Tibial nerve (tissue), 3 donors: ENCODE data around the gene HDHD5.

Experiments
- CTCF ChIP-seq, 5 experiments: fragments of 200-600 bp in 3 of 5; fragments of 450-650 bp in 2 of 5; sonication (generic) in 3 of 5; IDR thresholded peaks; one replicate each; pipeline ENCODE4 v1.5.1; 2016 to 2019; ENCODE audit warnings: antibody characterized with exemption in 5 of 5, mild to moderate bottlenecking in 3 of 5, moderate library complexity in 2 of 5
- POLR2A ChIP-seq, 2 donors: fragments of 450-650 bp; IDR thresholded peaks; one replicate each; pipeline ENCODE4 v1.6.1; 2017; ENCODE audit warnings: antibody characterized with exemption in 2 of 2, mild to moderate bottlenecking in 2 of 2, moderate library complexity in 2 of 2

GRCh38 chr22:17101475-17102296 lies 57.4 kb downstream of the HDHD5 start:
- TF ChIP-seq CTCF (IDR thresholded peaks at IDR 0.05) (no peak), POLR2A (IDR thresholded peaks at IDR 0.05) (no peak)
